B cell (primary cell): ENCODE data around the gene ANKRD11. TPM values are rescaled to one million over a fixed set of nuclear protein-coding genes. Genes with fewer than 3 reads are reported as not detected.

Source experiments
- ATAC-seq: fragments of 200-7000 bp; cut with Tn5 transposase; one replicate; pipeline ENCODE4 v1.10.0; 2021; ENCODE audit warnings: low read depth, mild to moderate bottlenecking, moderate number of reproducible peaks, moderate library complexity
- CTCF ChIA-PET: fragments of 350-600 bp; sonication (Branson Sonifier 250); formaldehyde crosslinking; loops from one replicate; lab custom pipeline; 2021; ENCODE audit warnings: antibody characterized with exemption, inconsistent platforms; lab: Charles Lee
- POLR2A ChIA-PET: fragments of 350-600 bp; sonication (Branson Sonifier 250); formaldehyde crosslinking; loops from one replicate; lab custom pipeline; 2021; ENCODE audit warnings: antibody characterized with exemption; lab: Charles Lee
- DNase-seq: peaks from one replicate; pipeline ENCODE4 v3.0.0; 2013
- H2AFZ ChIP-seq: 2 replicates; pipeline ENCODE4 v1.6.1; 2012; ENCODE audit warnings: mild to moderate bottlenecking, low read depth, low read length; ENCODE audit not compliant: insufficient read depth, poor library complexity, severe bottlenecking
- H3K27ac ChIP-seq, 2 donors: 1 replicate in 1 of 2; 2 replicates in 1 of 2; pipeline ENCODE4 v1.5.1; 2012 to 2013; ENCODE audit warnings: low read length in 2 of 2, mild to moderate bottlenecking in 2 of 2, moderate library complexity in 1 of 2
- H3K27me3 ChIP-seq, 4 experiments: fragments of 200-600 bp in 1 of 4; sonication (generic) in 1 of 4; replicated peaks in 1 of 4; 1 replicate in 2 of 4; 2 replicates in 2 of 4; pipeline versions ENCODE4 v1.6.1 to v1.7.0; 2013 to 2016; ENCODE audit warnings: low read length in 3 of 4, mild to moderate bottlenecking in 2 of 4, mixed read lengths in 1 of 4, moderate library complexity in 1 of 4; ENCODE audit not compliant: insufficient read depth in 4 of 4, control insufficient read depth in 3 of 4; ENCODE audit errors: control extremely low read depth in 1 of 4
- H3K36me3 ChIP-seq, 2 experiments: replicated peaks in 1 of 2; 1 replicate in 1 of 2; 2 replicates in 1 of 2; pipeline versions ENCODE4 v1.6.1 to v1.7.1; 2013; ENCODE audit warnings: low read length in 1 of 2; ENCODE audit not compliant: insufficient read depth in 2 of 2, control insufficient read depth in 1 of 2; ENCODE audit errors: control extremely low read depth in 1 of 2, extremely low read depth in 1 of 2
- H3K4me1 ChIP-seq, 2 donors: fragments of 200-600 bp in 1 of 2; sonication (generic) in 1 of 2; 1 replicate in 1 of 2; 2 replicates in 1 of 2; pipeline versions ENCODE4 v1.5.1 to v1.6.1; 2013 to 2017; ENCODE audit warnings: low read length in 2 of 2; ENCODE audit not compliant: control insufficient read depth in 2 of 2, insufficient read depth in 2 of 2
- H3K4me2 ChIP-seq: replicated peaks from 2 replicates; pipeline ENCODE3; 2012; ENCODE audit warnings: mild to moderate bottlenecking, low read depth, low read length; ENCODE audit not compliant: poor library complexity, severe bottlenecking
- H3K4me3 ChIP-seq, 5 experiments: fragments of 200-600 bp in 1 of 5; sonication (generic) in 1 of 5; 1 replicate in 3 of 5; 2 replicates in 2 of 5; pipeline versions ENCODE4 v1.5.1 to v1.7.0; 2011 to 2016; ENCODE audit warnings: low read length in 4 of 5, mild to moderate bottlenecking in 4 of 5, low read depth in 2 of 5, control low read depth in 1 of 5, moderate library complexity in 1 of 5; ENCODE audit not compliant: insufficient read depth in 1 of 5; ENCODE audit errors: control extremely low read depth in 1 of 5, extremely low read depth in 1 of 5
- H3K79me2 ChIP-seq: fragments of 200-600 bp; sonication (generic); one replicate; pipeline ENCODE4 v1.6.0; 2016; ENCODE audit warnings: low read length; ENCODE audit not compliant: control insufficient read depth, insufficient read depth
- H3K9ac ChIP-seq: fragments of 200-600 bp; sonication (generic); 2 replicates; pipeline ENCODE4 v1.6.1; 2017; ENCODE audit warnings: mild to moderate bottlenecking, low read length, moderate library complexity
- H3K9me3 ChIP-seq, 3 donors: one replicate each; pipeline versions ENCODE4 v1.6.1 to v1.7.1; 2013; ENCODE audit warnings: low read length in 2 of 3; ENCODE audit not compliant: control insufficient read depth in 2 of 3, insufficient read depth in 1 of 3; ENCODE audit errors: control extremely low read depth in 1 of 3
- H4K20me1 ChIP-seq: 2 replicates; pipeline ENCODE4 v1.6.0; 2012; ENCODE audit warnings: mild to moderate bottlenecking, low read length; ENCODE audit not compliant: insufficient read depth, control insufficient read depth, poor library complexity, severe bottlenecking
- H3K27ac Mint-ChIP-seq: one replicate; pipeline ENCODE4 v1.8.0; 2021; ENCODE audit warnings: mixed read lengths
- H3K27me3 Mint-ChIP-seq: one replicate; pipeline ENCODE4 v1.8.0; 2021; ENCODE audit warnings: mixed read lengths
- H3K4me1 Mint-ChIP-seq: one replicate; pipeline ENCODE4 v1.8.0; 2021; ENCODE audit warnings: mixed read lengths
- H3K4me3 Mint-ChIP-seq: one replicate; pipeline ENCODE4 v1.8.0; 2021; ENCODE audit warnings: mixed read lengths
- H3K9me3 Mint-ChIP-seq: one replicate; pipeline ENCODE4 v1.8.0; 2022; ENCODE audit warnings: mixed read lengths; ENCODE audit not compliant: insufficient read depth
- CTCF ChIP-seq: fragments of 200-600 bp; IDR thresholded peaks from one replicate; pipeline ENCODE4 v1.8.0; 2022; ENCODE audit warnings: antibody characterized with exemption, mild to moderate bottlenecking
- EZH2 ChIP-seq: IDR thresholded peaks from 2 replicates; pipeline ENCODE4 v1.6.1; 2012; ENCODE audit warnings: borderline replicate concordance, low read depth, mild to moderate bottlenecking, moderate library complexity, low read length; ENCODE audit not compliant: insufficient read depth, poor library complexity, severe bottlenecking
- WGBS: methylation state at CpG from one replicate; pipeline ENCODE4 v1.1.5; 2013; ENCODE audit warnings: missing lambda C conversion rate; ENCODE audit not compliant: insufficient coverage; 5-methylcytosine and 5-hydroxymethylcytosine counted together
- intact Hi-C: fragments of 100-400 bp; cut with micrococcal nuclease; formaldehyde crosslinking; loops from one replicate; pipeline ENCODE4 v1.10.0; 2022
- polyA plus RNA-seq: library from polyadenylated mRNA; depleted of rRNA; stranded (reverse); fragments of >200 nt; gene quantifications from 2 replicates; pipeline ENCODE4 v1.2.3, GENCODE V29; 2012
- total RNA-seq, 2 donors: library from RNA; stranded (reverse); fragments of 120-200 nt in 1 of 2; gene quantifications; 1 replicate in 1 of 2; 2 replicates in 1 of 2; pipeline versions ENCODE4 v1.2.3 to v1.2.4, GENCODE V29; 2013 to 2022

Gene ANKRD11
- total and polyA plus RNA-seq, 2 donors (not counting 1 experiment from before 2014, with no cell fraction given) = 67.9 to 314 TPM

GRCh38 chr16:89385712-89386111 is 104.6 kb downstream of the ANKRD11 start:
- no peak overlapping the region for H3K27ac ChIP-seq
- H3K9me3 Mint-ChIP-seq = no peaks in the 10 kb centered on the region
- no peak overlapping the region for H3K4me3 ChIP-seq

GRCh38 chr16:89384282-89384681 is 106.1 kb downstream of the ANKRD11 start:
- Mint-ChIP-seq H3K27ac (no peak overlapping the region), H3K9me3 (no peaks in the 10 kb centered on the region), H3K4me3 (no peak overlapping the region), H3K27me3 (no peaks in the 10 kb centered on the region), H3K4me1 (peaks cover 76% of the 10 kb centered on the region)
- CTCF ChIA-PET = interaction anchor here (1.2 kb wide), 1 partner anchor 95 kb away, joined by 3 read pairs; no protein-coding TSS in a partner anchor
- H3K9ac ChIP-seq = no peak overlapping the region
- POLR2A ChIA-PET = interaction anchor here (0.7 kb wide), 1 partner anchor 35 kb away, joined by 4 read pairs; no protein-coding TSS in a partner anchor
- peaks cover 0 to 6% of the 10 kb centered on the region in 2 experiments for H3K36me3 ChIP-seq
- no peaks in the 10 kb centered on the region for H3K27me3 ChIP-seq
- intact Hi-C loops = no loop called here
- H3K79me2 ChIP-seq = peaks cover 99% of the 10 kb centered on the region
- H3K4me2 ChIP-seq = no peak overlapping the region
- TF ChIP-seq CTCF (no peak), EZH2 (no peak)
- whole genome bisulfite sequencing = 94% methylated on average over 7 of the region's 12 CpGs
- peaks cover 99% of the 10 kb centered on the region for H4K20me1 ChIP-seq
- H3K4me3 ChIP-seq = no peak overlapping the region
- peaks cover 29 to 55% of the 10 kb centered on the region in 2 donors for H3K4me1 ChIP-seq
- no peak overlapping the region for H2AFZ ChIP-seq
- DNase-seq (no peak), ATAC-seq (no peak)
- no peaks in the 10 kb centered on the region for H3K9me3 ChIP-seq
- no peak overlapping the region for H3K27ac ChIP-seq

More at GRCh38 chr16:89385712-89386111, 104.6 kb downstream of the ANKRD11 start:
- ATAC-seq = no peak
- Histone ChIP-seq H3K4me2 (no peak overlapping the region), H3K36me3 (peaks cover 0 to 4% of the 10 kb centered on the region in 2 experiments), H4K20me1 (peaks cover 96% of the 10 kb centered on the region), H3K79me2 (peaks cover 96% of the 10 kb centered on the region), H3K4me1 (peaks cover 20 to 40% of the 10 kb centered on the region in 2 donors), H3K9ac (no peak overlapping the region), H2AFZ (no peak overlapping the region), H3K27me3 (no peaks in the 10 kb centered on the region), H3K9me3 (no peaks in the 10 kb centered on the region)
- TF ChIP-seq EZH2 = no peak
- TF ChIP-seq CTCF = no peak
- intact Hi-C loops = no loop called here
- no peak for DNase-seq
- ChIA-PET CTCF (interaction anchor here (1.2 kb wide), 1 partner anchor 97 kb away, joined by 3 read pairs; no protein-coding TSS in a partner anchor), POLR2A (no interaction called here)
- 98% methylated on average over 21 of the region's 21 CpGs for WGBS
- no peak overlapping the region for H3K4me3 Mint-ChIP-seq
- no peak overlapping the region for H3K27ac Mint-ChIP-seq
- H3K27me3 Mint-ChIP-seq = no peaks in the 10 kb centered on the region
- peaks cover 66% of the 10 kb centered on the region for H3K4me1 Mint-ChIP-seq
